GM12801 (cell line): ENCODE results near the gene UCKL1.

ENCODE experiments used
- TF ChIP-seq, protein P1 (sequence below): IDR thresholded peaks from one replicate; pipeline ENCODE4 v1.5.1; 2011; ENCODE audit warnings: control low read depth; ENCODE audit not compliant: insufficient read length; ENCODE audit errors: extremely low read depth

Gene UCKL1

DNA sequence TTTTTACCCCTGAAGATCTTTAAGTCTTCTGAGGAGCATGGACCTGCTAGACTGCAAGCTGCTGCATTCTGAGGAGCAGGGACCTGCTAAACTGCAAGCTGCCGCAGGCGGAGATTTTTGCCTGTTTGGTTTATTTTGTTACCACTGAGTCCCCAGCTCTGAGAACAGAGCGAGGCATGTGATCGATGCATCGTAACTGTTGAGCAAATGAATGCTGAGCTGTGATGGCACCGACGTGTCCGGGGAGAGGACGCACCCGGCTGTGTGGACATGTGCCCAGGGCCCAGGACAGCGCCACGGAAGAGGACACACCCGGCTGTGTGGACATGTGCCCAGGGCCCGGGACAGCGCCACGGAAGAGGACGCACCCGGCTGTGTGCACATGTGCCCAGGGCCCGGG is 37.1 kb downstream of the UCKL1 start:
- TF ChIP-seq, protein P1, sequence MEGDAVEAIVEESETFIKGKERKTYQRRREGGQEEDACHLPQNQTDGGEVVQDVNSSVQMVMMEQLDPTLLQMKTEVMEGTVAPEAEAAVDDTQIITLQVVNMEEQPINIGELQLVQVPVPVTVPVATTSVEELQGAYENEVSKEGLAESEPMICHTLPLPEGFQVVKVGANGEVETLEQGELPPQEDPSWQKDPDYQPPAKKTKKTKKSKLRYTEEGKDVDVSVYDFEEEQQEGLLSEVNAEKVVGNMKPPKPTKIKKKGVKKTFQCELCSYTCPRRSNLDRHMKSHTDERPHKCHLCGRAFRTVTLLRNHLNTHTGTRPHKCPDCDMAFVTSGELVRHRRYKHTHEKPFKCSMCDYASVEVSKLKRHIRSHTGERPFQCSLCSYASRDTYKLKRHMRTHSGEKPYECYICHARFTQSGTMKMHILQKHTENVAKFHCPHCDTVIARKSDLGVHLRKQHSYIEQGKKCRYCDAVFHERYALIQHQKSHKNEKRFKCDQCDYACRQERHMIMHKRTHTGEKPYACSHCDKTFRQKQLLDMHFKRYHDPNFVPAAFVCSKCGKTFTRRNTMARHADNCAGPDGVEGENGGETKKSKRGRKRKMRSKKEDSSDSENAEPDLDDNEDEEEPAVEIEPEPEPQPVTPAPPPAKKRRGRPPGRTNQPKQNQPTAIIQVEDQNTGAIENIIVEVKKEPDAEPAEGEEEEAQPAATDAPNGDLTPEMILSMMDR: no peak

DNA sequence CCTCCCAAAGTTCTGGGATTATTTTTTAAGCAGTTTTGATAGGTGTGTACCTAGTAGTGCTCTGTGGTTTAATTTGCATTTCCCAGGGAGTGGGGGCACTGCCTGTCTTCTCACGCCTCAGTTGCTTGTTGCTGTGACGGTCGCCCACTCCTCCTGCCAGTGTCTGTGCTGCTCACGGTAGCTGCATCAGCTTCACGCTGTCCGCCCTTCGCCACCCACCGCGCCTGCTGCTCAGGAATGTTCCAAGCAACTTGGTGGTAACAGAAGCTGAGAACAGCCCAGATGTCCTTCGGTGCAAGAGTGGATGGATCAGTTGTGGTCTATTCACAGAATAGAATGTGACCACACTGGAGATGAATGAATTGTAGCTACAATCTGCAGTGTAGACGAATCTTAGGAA is 38.4 kb downstream of the UCKL1 start:
- TF ChIP-seq, protein P1: no peak

DNA sequence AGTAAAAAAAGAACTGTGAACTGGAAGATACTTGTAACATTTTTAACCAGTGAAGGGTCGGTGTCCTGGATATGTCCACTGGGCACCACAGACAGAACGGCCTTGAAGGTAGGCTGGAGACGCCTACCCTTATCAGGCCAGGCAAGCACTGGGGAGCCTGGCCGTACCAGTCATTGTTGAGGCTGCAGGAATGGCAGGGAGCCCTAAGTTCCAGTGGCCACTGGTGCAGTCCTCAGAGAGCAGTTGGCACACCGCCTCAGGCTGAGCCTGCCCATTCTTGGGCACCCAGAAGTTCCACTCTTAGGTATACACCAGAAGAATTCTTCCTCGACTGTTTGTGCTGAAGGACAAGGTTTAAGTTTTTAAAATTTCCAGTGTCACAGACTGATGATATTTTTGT is 40.7 kb downstream of the UCKL1 start:
- TF ChIP-seq, protein P1: no peak

DNA sequence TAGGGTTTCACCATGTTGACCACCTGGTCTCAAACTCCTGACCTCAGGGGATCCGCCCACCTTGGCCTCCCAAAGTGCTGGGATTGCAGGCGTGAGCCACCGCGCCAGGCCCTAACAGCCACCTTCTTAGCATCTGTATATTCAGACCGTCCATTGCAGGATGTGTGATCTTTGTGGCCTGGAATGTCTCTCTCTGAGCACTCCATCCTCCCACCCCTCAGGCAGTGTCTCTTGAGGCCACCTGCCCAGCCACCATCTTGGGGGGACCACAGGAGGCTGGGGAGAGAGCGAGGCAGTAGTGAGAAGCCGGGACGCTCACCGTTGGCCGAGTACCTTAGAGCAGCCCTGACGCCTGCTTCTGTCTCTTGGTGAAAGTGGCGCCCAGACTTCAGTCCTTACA is 42.4 kb downstream of the UCKL1 start:
- TF ChIP-seq, protein P1: no peak

DNA sequence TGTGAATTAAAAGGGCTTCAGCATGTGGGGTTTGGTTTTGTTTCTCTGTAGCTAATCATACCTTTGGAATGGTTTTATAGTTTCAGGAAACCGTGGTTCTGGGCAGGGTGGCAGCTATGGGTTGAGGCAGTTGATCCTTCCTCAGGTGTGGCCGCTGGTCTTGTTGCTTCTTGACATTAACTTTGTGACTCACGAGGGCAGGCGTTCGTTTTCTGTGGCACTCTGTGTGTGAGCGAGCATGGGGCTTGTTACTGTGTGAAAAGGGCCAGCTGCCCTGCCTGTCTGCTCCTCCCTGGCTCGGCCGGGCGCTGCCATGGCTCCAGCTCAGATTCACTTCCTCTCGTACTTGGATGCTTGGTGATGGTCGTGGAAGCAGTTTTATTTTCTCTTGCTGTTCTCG is 45.0 kb downstream of the UCKL1 start:
- TF ChIP-seq, protein P1: no peak

DNA sequence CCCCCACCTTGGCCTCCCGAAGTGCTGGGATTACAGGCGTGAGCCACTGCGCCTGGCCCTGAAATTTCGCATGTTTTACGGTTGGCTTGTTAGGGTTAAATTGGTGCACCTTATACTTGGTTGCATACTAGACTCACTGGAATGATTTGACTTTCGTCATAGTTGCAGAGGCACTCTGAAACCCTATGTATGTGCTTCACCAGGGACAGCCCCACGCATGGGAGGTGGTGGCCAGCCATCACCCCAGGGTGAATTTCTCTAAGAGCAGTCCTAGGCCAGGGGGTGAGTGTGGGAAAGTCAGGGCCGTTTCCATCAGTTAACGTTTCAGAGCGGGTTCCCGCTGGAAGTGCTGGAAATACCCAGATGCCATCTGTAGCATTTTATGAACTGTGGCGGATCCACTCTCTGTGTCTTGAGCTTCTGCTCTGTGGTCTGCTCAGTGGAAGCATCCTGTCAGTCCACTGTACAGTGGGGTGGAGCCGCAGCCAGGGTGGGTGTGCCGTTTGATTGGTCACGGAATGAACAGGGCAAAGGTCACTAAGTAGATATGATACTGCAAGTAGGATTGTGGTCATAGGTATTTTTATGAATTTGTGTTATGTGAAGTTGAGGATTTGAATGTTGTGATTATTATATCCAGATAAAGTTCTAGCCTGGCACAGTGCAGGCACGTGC is 48.1 kb downstream of the UCKL1 start:
- TF ChIP-seq, protein P1: no peak

DNA sequence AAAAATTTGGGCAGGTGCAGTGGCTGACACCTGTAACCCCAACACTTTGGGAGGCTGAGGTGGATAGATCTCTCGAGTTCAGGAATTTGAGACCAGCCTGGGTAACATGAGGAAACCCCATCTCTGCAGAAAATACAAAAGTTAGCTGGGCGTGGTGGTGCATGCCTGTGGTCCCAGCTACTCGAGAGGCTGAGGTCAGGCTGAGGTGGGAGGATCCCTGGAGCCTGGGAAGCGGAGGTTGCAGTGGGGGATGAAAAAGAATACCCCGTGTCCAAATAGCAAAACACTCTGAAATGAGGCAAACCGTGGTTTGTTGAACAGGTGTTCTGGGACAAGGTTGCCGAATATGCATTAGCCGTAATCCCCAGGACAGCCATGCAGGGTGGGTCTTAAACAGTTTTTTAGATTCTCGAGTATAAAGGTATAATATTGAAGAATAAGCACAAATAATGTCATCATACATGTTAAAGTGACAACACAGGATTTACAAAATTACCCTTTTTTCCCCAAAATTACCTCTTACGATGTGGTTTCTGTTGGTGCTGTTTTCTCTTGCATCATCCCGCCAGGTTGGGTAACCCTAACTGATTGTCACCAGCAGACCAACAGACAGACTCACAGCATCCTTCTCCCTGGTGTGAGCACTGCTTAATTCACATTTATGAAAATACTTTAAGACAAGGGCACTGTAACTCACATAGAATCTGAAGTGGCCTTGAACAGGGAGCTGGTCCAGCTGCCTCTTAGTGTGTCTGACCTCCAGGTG is 52.2 kb downstream of the UCKL1 start:
- TF ChIP-seq, protein P1: no peak
